ENCODE results near the gene TSPAN9.
A peak's percentile ranks its signal among the peaks of the same experiment; 100 is the strongest.

The TSPAN9 gene

DNA sequence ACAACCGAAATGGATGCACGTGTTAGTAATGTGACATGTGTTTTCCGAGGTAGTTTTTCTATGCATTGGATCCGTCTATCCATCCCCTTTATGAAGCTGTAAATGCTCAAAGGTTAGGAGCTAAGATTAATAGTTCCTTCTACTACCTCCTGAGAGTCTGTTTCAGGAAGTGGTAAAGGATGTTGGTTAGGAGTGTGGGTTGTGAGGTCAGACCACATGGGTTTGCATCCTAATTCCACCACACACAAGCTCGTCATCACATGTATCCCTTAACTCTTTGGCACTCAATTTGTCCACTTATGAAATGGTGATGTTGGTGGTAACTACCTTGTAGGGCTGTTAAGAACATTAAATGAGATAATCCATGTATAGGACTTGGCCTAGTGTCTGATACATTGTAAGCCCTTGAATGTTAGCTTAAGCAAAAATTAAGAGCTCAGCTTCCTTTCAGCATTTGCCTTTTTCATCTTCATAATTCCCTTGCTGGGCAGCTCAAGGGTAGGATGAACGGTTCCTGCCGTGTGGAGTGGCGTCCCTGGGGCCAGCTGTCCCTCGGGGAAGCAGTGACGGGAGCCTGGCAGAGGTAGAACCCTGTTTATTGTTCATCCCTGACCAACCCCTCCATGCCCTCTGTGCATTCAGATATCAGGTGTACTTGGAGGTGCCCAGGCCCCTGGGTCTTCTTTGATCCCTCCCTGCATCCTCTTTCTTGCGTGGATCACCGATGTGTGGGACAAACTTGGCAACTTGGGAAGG lies 52.3 kb downstream of the TSPAN9 start:
- DNase-seq = no peak

GRCh38 chr12:3130057-3130830 lies 53.1 kb downstream of the TSPAN9 start:
- no peak for DNase-seq

DNA sequence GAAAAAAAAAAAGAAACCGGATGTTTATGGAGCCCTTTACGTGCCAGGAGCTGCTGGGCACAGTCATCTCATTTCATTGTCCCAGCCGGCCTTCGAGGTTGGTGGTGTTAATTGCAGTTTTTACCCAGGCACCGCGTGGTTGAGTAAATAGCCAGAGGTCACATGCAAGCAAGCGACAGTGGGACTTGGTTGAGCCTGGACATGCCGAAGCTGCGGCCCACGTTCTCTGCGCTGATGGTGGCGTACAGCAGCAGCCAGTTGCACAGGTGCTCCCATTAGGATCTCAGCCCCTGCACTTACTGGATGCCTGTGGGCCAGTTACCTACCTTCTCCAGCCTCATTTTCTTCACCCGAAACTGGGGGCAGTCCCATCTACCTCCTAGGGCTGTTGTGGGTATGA lies 54.0 kb downstream of the TSPAN9 start:
- no peak for DNase-seq

- no peak for DNase-seq
These were observed 55.6 kb downstream of the TSPAN9 start for GRCh38 chr12:3132636-3133404.

DNA sequence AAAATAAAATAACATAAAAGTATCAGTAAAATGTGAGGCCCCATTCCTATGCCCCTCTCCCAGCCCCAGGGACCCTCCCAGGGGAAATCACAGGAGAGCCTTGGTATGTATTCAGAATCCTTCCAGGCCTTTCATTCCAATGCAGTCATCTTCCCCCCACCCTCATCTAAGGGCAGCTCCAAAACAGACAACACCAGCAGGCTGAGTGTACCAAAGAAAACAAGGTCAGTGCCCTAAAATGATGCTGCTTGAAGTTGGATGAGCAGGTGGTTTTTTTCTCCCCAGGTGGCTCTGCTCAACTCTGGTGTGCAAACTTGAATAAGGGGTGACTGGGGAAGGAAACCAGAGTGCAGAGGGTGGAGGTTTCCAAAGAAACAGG lies 56.2 kb downstream of the TSPAN9 start:
- DNase-seq = no peak

DNA sequence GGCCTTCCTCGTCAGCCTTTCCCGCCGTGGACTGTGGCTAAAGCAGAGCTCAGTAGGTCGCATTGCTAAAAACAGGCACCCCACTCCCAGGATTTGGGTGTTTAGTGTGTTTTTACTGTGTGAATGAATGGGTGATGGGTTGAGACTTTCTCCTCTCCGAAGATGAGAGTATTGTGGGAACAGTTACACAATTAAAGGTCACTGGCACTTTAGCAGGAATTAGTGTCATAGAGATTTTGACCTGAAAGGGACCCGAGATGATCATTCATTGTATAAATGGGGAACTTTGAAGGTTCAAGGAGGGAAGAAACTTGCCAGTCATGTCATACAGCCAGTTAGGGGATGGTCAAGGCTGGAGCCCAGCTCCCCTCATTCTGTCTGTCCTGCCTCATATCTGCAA lies 56.9 kb downstream of the TSPAN9 start:
- no peak for DNase-seq

GRCh38 chr12:3134526-3135135 lies 57.5 kb downstream of the TSPAN9 start:
- DNase-seq = no peak

- peak; percentile 61 for DNase-seq
These were observed 58.6 kb downstream of the TSPAN9 start for GRCh38 chr12:3135522-3136461.

DNA sequence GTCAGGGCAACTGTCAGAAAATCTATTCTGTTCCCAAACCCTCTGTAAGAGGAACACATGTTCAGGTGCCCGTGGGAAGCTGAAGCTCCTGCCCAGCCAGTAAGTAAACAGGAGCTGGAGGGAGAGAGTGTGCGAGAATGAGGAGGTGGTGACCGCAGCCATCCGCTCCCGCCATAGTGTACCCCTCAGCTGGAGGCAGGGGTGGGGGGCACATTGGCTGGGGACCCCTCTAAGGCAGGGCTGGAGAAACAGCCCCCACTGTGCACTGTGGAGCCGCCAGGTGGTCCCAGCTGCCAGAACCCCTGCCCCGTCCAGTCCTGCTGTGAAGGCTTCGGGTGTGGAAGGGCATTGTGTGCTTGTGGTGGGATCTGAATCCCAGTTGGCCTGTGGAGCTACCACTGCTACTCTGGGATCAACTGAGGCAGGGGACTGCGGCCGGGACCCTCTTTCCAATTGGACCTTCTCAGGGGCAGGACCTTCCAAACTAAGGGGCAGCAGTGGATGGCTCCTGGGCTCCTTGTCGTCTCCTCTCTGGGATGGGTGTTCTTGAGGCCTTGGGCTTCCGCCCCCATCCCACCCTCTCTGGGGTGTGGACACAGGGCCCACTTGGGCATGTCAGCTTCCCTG lies 59.6 kb downstream of the TSPAN9 start:
- DNase-seq = no peak

DNA sequence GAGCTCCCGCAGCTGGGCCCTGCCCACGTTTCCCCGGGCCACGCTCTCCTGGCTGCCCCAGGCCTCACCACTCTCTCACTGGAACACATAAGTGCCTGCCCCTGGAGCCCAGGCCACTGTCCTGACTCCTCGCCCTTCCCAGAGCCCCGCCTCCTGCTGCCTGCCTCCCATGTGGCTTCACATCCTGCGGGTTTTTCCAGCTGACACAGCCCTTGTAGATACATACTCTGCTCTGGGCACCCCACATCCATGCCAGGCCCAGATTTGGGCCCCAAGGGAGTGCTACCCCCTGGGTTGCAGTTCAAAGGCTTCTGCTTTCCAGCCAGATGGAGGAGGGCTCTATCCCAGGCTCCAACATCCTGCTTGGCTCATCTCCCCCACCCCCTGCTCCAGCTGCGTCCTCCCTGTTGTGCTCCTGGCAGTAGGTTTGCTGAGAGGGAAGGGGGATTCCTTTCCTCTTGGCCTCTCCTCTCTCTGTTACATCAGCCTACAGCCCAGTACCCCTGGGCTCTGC lies 60.1 kb downstream of the TSPAN9 start:
- DNase-seq = no peak

DNA sequence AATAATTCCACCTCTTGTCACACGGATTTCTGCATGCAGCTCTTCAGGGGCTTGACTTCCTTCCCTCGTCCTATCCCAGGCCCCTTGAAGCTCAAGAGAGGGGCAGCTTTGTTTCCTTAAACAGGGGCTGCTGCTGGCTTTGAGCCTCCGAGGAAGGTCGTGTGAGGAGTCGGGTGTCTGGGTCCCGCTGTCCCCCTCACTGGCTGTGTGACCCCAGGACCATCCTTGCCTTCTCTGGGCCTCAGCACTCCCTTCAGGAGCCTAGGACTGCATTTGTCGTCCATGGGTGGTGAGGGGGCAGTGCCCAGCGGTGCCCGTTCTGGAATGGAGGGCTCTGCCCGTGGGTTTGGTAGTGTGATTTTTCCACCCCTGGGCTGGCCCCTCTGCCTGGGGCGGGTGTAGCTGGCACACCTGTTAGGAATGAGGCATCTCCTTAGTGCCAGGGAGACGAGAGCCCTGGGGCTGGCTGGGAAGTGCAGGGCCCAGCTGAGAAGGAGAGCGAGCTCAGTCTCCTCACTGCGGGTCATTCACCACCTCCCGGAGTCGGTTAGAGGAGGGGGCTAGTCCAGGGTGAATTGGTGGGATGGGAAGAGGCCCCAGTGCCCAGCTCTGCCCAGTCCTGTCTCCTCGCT lies 60.8 kb downstream of the TSPAN9 start:
- no peak for DNase-seq

DNA sequence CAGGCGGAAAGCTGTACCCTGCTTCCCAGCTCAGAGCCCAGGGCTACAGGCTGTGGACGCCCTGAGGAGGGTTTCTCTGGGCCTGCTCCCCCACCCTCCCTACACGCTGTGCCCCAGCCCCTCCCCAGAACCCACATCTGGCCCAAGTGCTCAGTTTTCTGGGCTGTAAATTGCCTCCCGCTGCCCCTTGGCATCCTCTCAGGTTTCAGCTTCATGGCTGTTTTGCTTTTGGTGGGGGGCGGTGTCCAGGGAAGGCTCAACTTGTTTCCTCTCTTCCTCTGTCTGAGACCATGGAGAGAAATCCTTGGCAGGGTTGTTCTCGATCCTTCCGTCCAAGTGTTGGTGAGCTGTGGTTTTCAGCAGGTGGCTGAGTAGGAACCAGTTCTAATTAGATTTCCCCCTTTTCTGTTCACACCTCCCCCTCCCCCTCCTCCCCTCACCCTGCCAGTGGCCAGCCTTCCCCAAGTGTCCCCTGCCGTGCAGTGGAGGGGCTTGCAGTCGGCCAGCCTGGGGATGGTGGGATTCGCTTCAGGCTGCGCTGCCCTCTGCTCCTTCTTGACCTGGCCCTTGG lies 61.8 kb downstream of the TSPAN9 start:
- no peak for DNase-seq

DNA sequence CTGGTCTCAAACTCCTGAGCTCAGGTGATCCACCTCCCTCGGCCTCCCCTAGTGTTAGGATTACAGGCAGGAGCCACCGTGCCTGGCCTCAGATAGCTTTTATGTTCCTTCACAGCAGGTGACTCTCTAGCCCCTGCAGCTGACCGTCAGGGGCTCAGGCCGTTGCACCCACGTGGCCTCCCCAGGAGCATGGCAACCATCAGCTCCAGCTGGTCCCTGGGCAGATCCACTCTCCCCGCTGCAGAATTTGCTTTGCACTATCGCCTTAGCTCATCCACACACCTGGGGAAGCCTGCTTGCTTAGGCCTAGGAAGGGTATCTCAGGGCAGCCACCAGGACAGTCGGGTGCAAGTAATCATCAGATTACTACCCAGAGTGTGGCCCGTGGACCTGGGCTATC lies 62.6 kb downstream of the TSPAN9 start:
- no peak for DNase-seq

GRCh38 chr12:3140284-3140683 lies 63.1 kb downstream of the TSPAN9 start:
- no peak for DNase-seq

DNA sequence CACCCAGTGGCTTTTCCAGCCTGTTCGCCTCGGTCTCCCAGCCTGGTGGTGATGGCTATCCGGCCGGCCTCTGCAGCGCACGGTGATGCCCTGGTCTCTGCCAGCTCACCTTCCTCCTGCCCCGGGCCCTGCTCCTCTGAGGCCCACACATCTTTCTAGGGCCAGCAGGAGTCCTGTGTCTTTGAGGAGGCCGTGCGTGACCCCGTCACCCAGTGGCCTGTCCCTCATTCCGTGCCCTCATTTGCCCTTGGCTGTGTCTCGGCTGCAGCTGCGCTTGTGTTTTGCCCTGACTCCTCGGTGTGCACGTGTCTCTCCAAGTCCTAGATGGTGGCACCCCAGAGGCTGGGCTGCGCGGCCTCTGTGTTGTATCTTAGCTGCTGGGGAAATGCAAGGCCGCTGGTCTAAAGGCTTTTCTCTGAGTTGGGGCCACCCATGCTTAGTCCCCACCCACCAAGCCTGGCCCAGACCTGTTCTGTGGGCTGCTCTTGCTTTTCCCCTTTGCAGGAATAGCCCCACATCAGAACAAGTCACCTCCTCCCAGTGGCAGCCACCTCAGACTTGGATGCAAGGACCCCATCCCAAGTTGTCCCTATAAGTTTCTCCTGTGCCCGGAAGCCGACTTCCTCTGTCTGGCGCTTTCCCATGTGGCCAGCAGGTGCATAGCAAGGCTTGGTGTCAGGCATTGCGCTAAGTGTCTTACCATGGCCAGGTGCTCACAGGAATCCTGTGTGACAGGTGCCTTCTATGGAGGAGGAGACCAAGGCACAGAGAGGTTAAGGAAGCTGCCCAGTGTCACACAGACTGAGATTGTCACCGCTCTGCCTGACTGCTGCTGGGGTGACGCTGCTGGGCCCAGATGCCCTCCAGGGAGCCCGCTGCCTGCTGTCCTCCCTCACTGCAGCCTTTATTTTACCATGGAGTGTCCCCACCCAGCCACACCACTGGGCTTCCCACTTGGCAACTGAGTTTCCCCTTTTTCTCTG lies 64.5 kb downstream of the TSPAN9 start:
- DNase-seq = no peak

DNA sequence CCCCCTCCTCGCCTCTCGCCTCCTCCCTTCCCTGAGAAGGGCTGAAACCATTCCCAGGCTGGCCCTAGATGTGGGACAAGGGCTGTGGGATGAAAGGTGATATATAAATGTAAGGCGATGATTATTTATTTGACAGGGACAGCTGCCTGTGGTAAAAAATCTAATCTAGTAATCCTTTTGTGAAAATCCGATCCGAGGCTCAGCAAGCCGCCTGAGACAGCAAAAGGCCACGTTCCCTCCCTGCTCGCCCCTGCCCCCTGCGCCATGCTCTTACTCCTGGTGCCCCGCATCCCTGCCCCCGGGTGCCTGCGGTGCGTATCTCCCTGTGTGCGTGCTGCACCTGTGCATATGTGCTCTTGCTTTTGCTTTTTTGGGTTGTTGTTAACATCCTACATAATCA lies 65.2 kb downstream of the TSPAN9 start:
- no peak for DNase-seq

- DNase-seq = no peak
These were observed 67.3 kb downstream of the TSPAN9 start for GRCh38 chr12:3144495-3144894.

DNA sequence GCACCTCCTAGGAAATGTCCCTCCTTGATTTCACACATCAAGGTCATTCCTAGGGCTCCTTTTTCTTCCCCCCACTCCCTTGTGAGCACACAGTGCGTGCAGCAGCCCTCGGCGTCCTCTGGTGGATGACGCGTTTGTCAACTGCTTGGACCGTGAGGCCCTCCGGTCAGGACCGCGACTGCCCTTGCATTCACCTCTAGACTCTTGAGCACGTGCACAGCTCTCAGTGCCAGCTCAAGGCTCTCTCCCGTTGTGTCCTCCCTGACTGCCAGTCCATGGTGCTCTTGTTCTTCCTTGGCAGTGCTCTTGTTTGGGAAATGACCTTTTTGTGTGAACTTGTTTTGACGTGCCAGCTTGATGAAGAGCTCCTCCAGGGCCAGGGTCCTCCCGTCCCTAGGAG lies 67.9 kb downstream of the TSPAN9 start:
- DNase-seq = no peak

All from NCI-H510A treated with DMSO at 0.1 percent for 48 hours (cell line).